Activated T-cell treated with anti-CD3 and anti-CD28 coated beads, Interleukin-2, amount 50 U/mL, for 4 hours (primary cell): ENCODE results near the gene TBC1D1. TPM values are rescaled to one million over a fixed set of nuclear protein-coding genes. Genes with fewer than 3 reads are reported as not detected.

Experiments
- ATAC-seq, 2 donors: fragments of 200-7000 bp; cut with Tn5 transposase; one replicate each; pipeline ENCODE4 v1.10.0; 2021
- DNase-seq: peaks from one replicate; pipeline ENCODE4 v3.0.0-alpha.2; 2020
- H3K27me3 Mint-ChIP-seq: one replicate; pipeline ENCODE4 v1.8.0; 2021; ENCODE audit warnings: low read depth, mixed read lengths
- H3K36me3 Mint-ChIP-seq: one replicate; pipeline ENCODE4 v1.8.0; 2022; ENCODE audit warnings: mixed read lengths; ENCODE audit not compliant: insufficient read depth
- H3K4me1 Mint-ChIP-seq: one replicate; pipeline ENCODE4 v1.8.0; 2021; ENCODE audit warnings: low read depth, mixed read lengths
- H3K4me3 Mint-ChIP-seq: one replicate; pipeline ENCODE4 v1.8.0; 2021; ENCODE audit warnings: mild to moderate bottlenecking, moderate library complexity, mixed read lengths
- H3K9me3 Mint-ChIP-seq: one replicate; pipeline ENCODE4 v1.8.0; 2021; ENCODE audit warnings: mixed read lengths
- total RNA-seq, 3 donors: library from RNA; stranded (reverse); gene quantifications; one replicate each; pipeline ENCODE4 v1.2.1, GENCODE V29; 2021

The TBC1D1 gene
- total RNA-seq, 3 donors from 2014 or later, result 29.4 to 42.0 (median 38.8) TPM

GRCh38 chr4:38184404-38184803, 293.5 kb downstream of the TBC1D1 start:
- H3K36me3 Mint-ChIP-seq, result no peaks in the 10 kb centered on the region
- peaks cover 5% of the 10 kb centered on the region for H3K4me1 Mint-ChIP-seq
- no peak for ATAC-seq
- no peaks in the 10 kb centered on the region for H3K9me3 Mint-ChIP-seq
- H3K27me3 Mint-ChIP-seq, result no peaks in the 10 kb centered on the region
- no peak for DNase-seq
- H3K4me3 Mint-ChIP-seq, result no peak overlapping the region

GRCh38 chr4:38185406-38186144, 294.7 kb downstream of the TBC1D1 start:
- no peak overlapping the region for H3K4me3 Mint-ChIP-seq
- no peak for ATAC-seq
- peaks cover 3% of the 10 kb centered on the region for H3K27me3 Mint-ChIP-seq
- no peak for DNase-seq
- H3K4me1 Mint-ChIP-seq, result no peaks in the 10 kb centered on the region
- no peaks in the 10 kb centered on the region for H3K36me3 Mint-ChIP-seq
- H3K9me3 Mint-ChIP-seq, result no peaks in the 10 kb centered on the region

- DNase-seq, result no peak
Measured at GRCh38 chr4:38188136-38188535, 297.3 kb downstream of the TBC1D1 start.

GRCh38 chr4:38188631-38189101, 297.8 kb downstream of the TBC1D1 start:
- Mint-ChIP-seq H3K4me1 (no peaks in the 10 kb centered on the region), H3K27me3 (peaks cover 3% of the 10 kb centered on the region), H3K9me3 (no peaks in the 10 kb centered on the region), H3K36me3 (no peaks in the 10 kb centered on the region), H3K4me3 (no peak overlapping the region)
- no peak for ATAC-seq
- no peak for DNase-seq

More at GRCh38 chr4:38188136-38188535, 297.3 kb downstream of the TBC1D1 start:
- H3K9me3 Mint-ChIP-seq, result no peaks in the 10 kb centered on the region
- no peak for ATAC-seq
- no peaks in the 10 kb centered on the region for H3K36me3 Mint-ChIP-seq
- peaks cover 3% of the 10 kb centered on the region for H3K27me3 Mint-ChIP-seq
- H3K4me1 Mint-ChIP-seq, result no peaks in the 10 kb centered on the region
- no peak overlapping the region for H3K4me3 Mint-ChIP-seq

Other genes starting within 250 kb of the TBC1D1 start
- 1 to 10 TPM; 7.7 to 9.0 (median 8.2) TPM for gene RELL1, start 204.7 kb upstream of the TBC1D1 start, total RNA-seq
- gene PGM2, start 64.4 kb upstream of the TBC1D1 start, total RNA-seq, result 10 to 100 TPM; 43.2 to 53.2 (median 49.7) TPM
- not detected for gene PTTG2, start 69.3 kb downstream of the TBC1D1 start, total RNA-seq